Measurements from ENCODE around the gene SOX18.

Gene SOX18

GRCh38 chr20:64035066-64035932, 14.1 kb downstream of the SOX18 start:
- Histone ChIP-seq H3K9ac (no peak overlapping the region), H3K36me3 (peaks cover 49% of the 10 kb centered on the region), H3K9me3 (no peaks in the 10 kb centered on the region), H3K27ac (0 out of 2 replicates have a peak overlapping the region, but pooled peaks have one; percentile 47), H3K4me1 (peaks cover 56% of the 10 kb centered on the region), H4K20me1 (peaks cover 58% of the 10 kb centered on the region; the same call in 1 of the 2 replicates), H3K27me3 (peaks cover 32% of the 10 kb centered on the region), H3K4me2 (peak overlapping the region; percentile 99), H3K4me3 (no peak overlapping the region)
- TF ChIP-seq Cebpa-rat (IDR thresholded peaks at IDR 0.05), result no peak

GRCh38 chr20:64033981-64034493, 15.4 kb downstream of the SOX18 start:
- H4K20me1 ChIP-seq, result peaks cover 62% of the 10 kb centered on the region; the same call in 1 of the 2 replicates
- peaks cover 20% of the 10 kb centered on the region for H3K27me3 ChIP-seq
- peaks cover 44% of the 10 kb centered on the region for H3K4me1 ChIP-seq
- TF ChIP-seq Cebpa-rat (IDR thresholded peaks at IDR 0.05), result no peak
- no peak overlapping the region for H3K27ac ChIP-seq
- no peak overlapping the region for H3K4me3 ChIP-seq
- H3K4me2 ChIP-seq, result no peak overlapping the region
- H3K9me3 ChIP-seq, result no peaks in the 10 kb centered on the region
- no peak overlapping the region for H3K9ac ChIP-seq
- H3K36me3 ChIP-seq, result peaks cover 62% of the 10 kb centered on the region

- no peak overlapping the region for H3K27ac ChIP-seq
- H3K4me1 ChIP-seq, result peaks cover 33% of the 10 kb centered on the region
- no peak overlapping the region for H3K4me2 ChIP-seq
- H4K20me1 ChIP-seq, result peaks cover 73% of the 10 kb centered on the region; the same call in 1 of the 2 replicates
- H3K4me3 ChIP-seq, result no peak overlapping the region
- H3K36me3 ChIP-seq, result peaks cover 73% of the 10 kb centered on the region
- no peaks in the 10 kb centered on the region for H3K9me3 ChIP-seq
- peaks cover 15% of the 10 kb centered on the region for H3K27me3 ChIP-seq
- TF ChIP-seq Cebpa-rat (IDR thresholded peaks at IDR 0.05), result no peak
- H3K9ac ChIP-seq, result no peak overlapping the region
Measured at GRCh38 chr20:64032706-64033624, 16.5 kb downstream of the SOX18 start.

- H3K4me2 ChIP-seq, result no peak overlapping the region
- no peak for TF ChIP-seq Cebpa-rat (IDR thresholded peaks at IDR 0.05)
- peaks cover 84% of the 10 kb centered on the region for H3K36me3 ChIP-seq
- H3K9me3 ChIP-seq, result no peaks in the 10 kb centered on the region
- peaks cover 77% of the 10 kb centered on the region; the same call in 1 of the 2 replicates for H4K20me1 ChIP-seq
- H3K27me3 ChIP-seq, result peaks cover 4% of the 10 kb centered on the region; the same call in 1 of the 2 replicates
- H3K4me1 ChIP-seq, result peaks cover 22% of the 10 kb centered on the region
- no peak overlapping the region for H3K9ac ChIP-seq
- no peak overlapping the region for H3K4me3 ChIP-seq
- H3K27ac ChIP-seq, result no peak overlapping the region
Measured at GRCh38 chr20:64031822-64032314, 17.6 kb downstream of the SOX18 start.

- Histone ChIP-seq H3K27me3 (no peaks in the 10 kb centered on the region), H4K20me1 (peaks cover 67% of the 10 kb centered on the region; the same call in 1 of the 2 replicates), H3K9ac (no peak overlapping the region), H3K9me3 (no peaks in the 10 kb centered on the region), H3K36me3 (peaks cover 97% of the 10 kb centered on the region), H3K4me2 (no peak overlapping the region), H3K4me1 (peaks cover 9% of the 10 kb centered on the region), H3K4me3 (no peak overlapping the region), H3K27ac (no peak overlapping the region)
- no peak for TF ChIP-seq Cebpa-rat (IDR thresholded peaks at IDR 0.05)
Measured at GRCh38 chr20:64030371-64031134, 18.9 kb downstream of the SOX18 start.

GRCh38 chr20:64029293-64030117, 19.9 kb downstream of the SOX18 start:
- no peaks in the 10 kb centered on the region for H3K4me1 ChIP-seq
- H3K27me3 ChIP-seq, result no peaks in the 10 kb centered on the region
- no peak overlapping the region for H3K27ac ChIP-seq
- peaks cover 100% of the 10 kb centered on the region for H3K36me3 ChIP-seq
- H4K20me1 ChIP-seq, result peaks cover 69% of the 10 kb centered on the region
- no peak overlapping the region for H3K4me3 ChIP-seq
- TF ChIP-seq Cebpa-rat (IDR thresholded peaks at IDR 0.05), result no peak
- H3K4me2 ChIP-seq, result no peak overlapping the region
- H3K9ac ChIP-seq, result no peak overlapping the region
- H3K9me3 ChIP-seq, result no peaks in the 10 kb centered on the region

GRCh38 chr20:64027981-64028685, 21.3 kb downstream of the SOX18 start:
- Histone ChIP-seq H3K27me3 (no peaks in the 10 kb centered on the region), H3K36me3 (peaks cover 100% of the 10 kb centered on the region), H3K9me3 (no peaks in the 10 kb centered on the region), H3K4me2 (no peak overlapping the region), H3K4me1 (no peaks in the 10 kb centered on the region), H3K9ac (no peak overlapping the region), H3K4me3 (no peak overlapping the region), H3K27ac (no peak overlapping the region), H4K20me1 (peaks cover 69% of the 10 kb centered on the region)
- no peak for TF ChIP-seq Cebpa-rat (IDR thresholded peaks at IDR 0.05)

Measured in BLaER1 (cell line).